Loucy (cell line): ENCODE measurements around the gene PRF1.
A peak's percentile ranks its signal among the peaks of the same experiment; 100 is the strongest.

Source experiments
- H2AFZ ChIP-seq: fragments of 200-600 bp; sonication (generic); 2 replicates; pipeline ENCODE4 v1.6.0; 2016; ENCODE audit warnings: antibody characterized with exemption, mild to moderate bottlenecking, low read length, moderate library complexity
- H3F3A ChIP-seq: fragments of 200-600 bp; 2 replicates; pipeline ENCODE4 v1.6.0; 2016; ENCODE audit warnings: antibody characterized with exemption, low read depth, mild to moderate bottlenecking
- H3K27me3 ChIP-seq: fragments of 200-600 bp; sonication (generic); 2 replicates; pipeline ENCODE4 v1.6.1; 2014; ENCODE audit warnings: low read length, mild to moderate bottlenecking; ENCODE audit not compliant: insufficient read depth, poor library complexity, severe bottlenecking
- H3K36me3 ChIP-seq: fragments of 200-600 bp; sonication (generic); 2 replicates; pipeline ENCODE4 v1.6.1; 2016; ENCODE audit warnings: low read length; ENCODE audit not compliant: insufficient read depth
- H3K4me1 ChIP-seq: fragments of 200-600 bp; sonication (generic); 2 replicates; pipeline ENCODE4 v1.5.1; 2014; ENCODE audit warnings: low read length, mild to moderate bottlenecking; ENCODE audit not compliant: insufficient read depth, poor library complexity, severe bottlenecking
- H3K4me2 ChIP-seq: fragments of 200-600 bp; sonication (generic); 2 replicates; pipeline ENCODE4 v1.6.0; 2014; ENCODE audit warnings: antibody characterized with exemption, low read length, low read depth, mild to moderate bottlenecking; ENCODE audit not compliant: poor library complexity, severe bottlenecking
- H3K4me3 ChIP-seq: fragments of 200-600 bp; sonication (generic); 2 replicates; pipeline ENCODE4 v1.5.1; 2014; ENCODE audit warnings: low read length, mild to moderate bottlenecking, mixed read lengths; ENCODE audit not compliant: poor library complexity, severe bottlenecking
- H3K79me2 ChIP-seq: fragments of 200-600 bp; sonication (generic); 2 replicates; pipeline ENCODE4 v1.6.1; 2014; ENCODE audit warnings: low read length; ENCODE audit not compliant: insufficient read depth
- H3K9ac ChIP-seq: fragments of 200-600 bp; sonication (generic); 2 replicates; pipeline ENCODE4 v1.6.0; 2014; ENCODE audit warnings: mild to moderate bottlenecking, low read depth, low read length, moderate library complexity; ENCODE audit not compliant: poor library complexity, severe bottlenecking
- H3K9me2 ChIP-seq: fragments of 200-600 bp; sonication (generic); replicated peaks from 2 replicates; pipeline ENCODE4 v1.6.1; 2016; ENCODE audit warnings: low read depth, low read length, mixed read lengths
- H3K9me3 ChIP-seq: fragments of 200-600 bp; sonication (generic); 2 replicates; pipeline ENCODE4 v1.6.1; 2014; ENCODE audit warnings: mild to moderate bottlenecking, antibody characterized with exemption, low read length, low read depth; ENCODE audit not compliant: insufficient read depth
- H4K20me1 ChIP-seq: fragments of 200-600 bp; sonication (generic); 2 replicates; pipeline ENCODE4 v1.6.0; 2014; ENCODE audit warnings: antibody characterized with exemption, low read length, mild to moderate bottlenecking; ENCODE audit not compliant: insufficient read depth, poor library complexity, severe bottlenecking
- EZH2phosphoT487 ChIP-seq: fragments of 200-600 bp; IDR thresholded peaks from 2 replicates; pipeline ENCODE4 v1.6.1; 2018; ENCODE audit warnings: antibody characterized with exemption, mild to moderate bottlenecking, moderate library complexity, borderline replicate concordance
- TF ChIP-seq, protein P1 (sequence below): fragments of 200-600 bp; sonication (generic); conservative IDR thresholded peaks from 2 replicates; pipeline ENCODE4 v1.5.1; 2014; ENCODE audit warnings: mild to moderate bottlenecking, antibody characterized with exemption, low read length

Gene PRF1

DNA sequence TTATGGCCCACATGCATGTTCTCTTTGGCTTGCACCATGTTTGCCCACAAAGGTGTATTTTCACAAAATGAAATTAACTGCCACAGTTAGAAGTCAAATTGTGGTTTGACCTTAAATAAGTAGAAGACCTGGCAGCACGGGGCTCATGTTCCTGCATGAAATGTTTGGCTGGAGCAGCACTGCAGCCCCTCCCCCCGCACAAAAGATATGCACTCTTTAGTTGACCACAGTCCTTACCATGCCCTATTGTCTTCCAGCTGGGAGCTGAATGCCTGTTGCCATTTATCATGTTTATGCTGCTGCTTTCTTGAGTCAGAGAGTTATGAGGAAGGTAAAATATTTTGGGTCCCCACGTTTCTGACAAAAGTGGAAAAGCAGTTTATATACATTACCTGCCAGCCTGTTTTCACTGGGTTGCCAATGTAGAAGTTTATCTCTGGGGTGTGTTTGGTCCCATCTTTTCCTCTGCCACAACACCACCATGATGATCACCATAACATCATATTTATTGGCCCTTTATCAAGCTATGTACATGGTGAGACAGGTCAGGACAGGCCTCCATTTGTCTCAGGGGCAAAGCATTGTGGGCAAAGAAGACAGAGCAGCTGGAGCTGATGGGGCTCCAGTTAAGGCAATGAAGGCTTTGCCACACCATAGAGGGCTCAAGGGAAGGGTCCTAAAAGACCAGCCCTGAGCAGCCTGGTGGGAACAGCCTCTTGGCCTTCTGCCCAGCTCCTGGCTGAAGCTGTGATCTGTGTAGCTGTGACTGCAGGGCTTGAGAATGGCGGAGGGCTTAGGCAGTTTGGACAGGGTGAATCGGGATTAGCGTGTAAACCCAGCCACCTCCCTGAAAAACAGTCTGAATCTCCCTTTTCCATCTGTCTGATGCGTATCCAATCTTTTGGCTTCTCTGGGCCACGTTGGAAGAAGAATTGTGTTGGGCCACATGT is 5.4 kb downstream of the PRF1 start:
- H3K27me3 ChIP-seq: no peaks in the 10 kb centered on the region
- H3K9me2 ChIP-seq: no peaks in the 10 kb centered on the region
- H2AFZ ChIP-seq: no peak overlapping the region
- H3K4me2 ChIP-seq: peak overlapping the region; percentile 10
- no peak overlapping the region for H3K4me3 ChIP-seq
- TF ChIP-seq, protein P1, sequence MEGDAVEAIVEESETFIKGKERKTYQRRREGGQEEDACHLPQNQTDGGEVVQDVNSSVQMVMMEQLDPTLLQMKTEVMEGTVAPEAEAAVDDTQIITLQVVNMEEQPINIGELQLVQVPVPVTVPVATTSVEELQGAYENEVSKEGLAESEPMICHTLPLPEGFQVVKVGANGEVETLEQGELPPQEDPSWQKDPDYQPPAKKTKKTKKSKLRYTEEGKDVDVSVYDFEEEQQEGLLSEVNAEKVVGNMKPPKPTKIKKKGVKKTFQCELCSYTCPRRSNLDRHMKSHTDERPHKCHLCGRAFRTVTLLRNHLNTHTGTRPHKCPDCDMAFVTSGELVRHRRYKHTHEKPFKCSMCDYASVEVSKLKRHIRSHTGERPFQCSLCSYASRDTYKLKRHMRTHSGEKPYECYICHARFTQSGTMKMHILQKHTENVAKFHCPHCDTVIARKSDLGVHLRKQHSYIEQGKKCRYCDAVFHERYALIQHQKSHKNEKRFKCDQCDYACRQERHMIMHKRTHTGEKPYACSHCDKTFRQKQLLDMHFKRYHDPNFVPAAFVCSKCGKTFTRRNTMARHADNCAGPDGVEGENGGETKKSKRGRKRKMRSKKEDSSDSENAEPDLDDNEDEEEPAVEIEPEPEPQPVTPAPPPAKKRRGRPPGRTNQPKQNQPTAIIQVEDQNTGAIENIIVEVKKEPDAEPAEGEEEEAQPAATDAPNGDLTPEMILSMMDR: no peak
- no peak for TF ChIP-seq EZH2phosphoT487
- H4K20me1 ChIP-seq: peaks cover 15% of the 10 kb centered on the region
- peaks cover 45% of the 10 kb centered on the region for H3K79me2 ChIP-seq
- H3K9ac ChIP-seq: peak overlapping the region; percentile 35
- no peaks in the 10 kb centered on the region; the same call in 1 of the 2 replicates for H3K36me3 ChIP-seq
- H3K9me3 ChIP-seq: no peaks in the 10 kb centered on the region
- H3K4me1 ChIP-seq: peaks cover 78% of the 10 kb centered on the region
- H3F3A ChIP-seq: no peaks in the 10 kb centered on the region

DNA sequence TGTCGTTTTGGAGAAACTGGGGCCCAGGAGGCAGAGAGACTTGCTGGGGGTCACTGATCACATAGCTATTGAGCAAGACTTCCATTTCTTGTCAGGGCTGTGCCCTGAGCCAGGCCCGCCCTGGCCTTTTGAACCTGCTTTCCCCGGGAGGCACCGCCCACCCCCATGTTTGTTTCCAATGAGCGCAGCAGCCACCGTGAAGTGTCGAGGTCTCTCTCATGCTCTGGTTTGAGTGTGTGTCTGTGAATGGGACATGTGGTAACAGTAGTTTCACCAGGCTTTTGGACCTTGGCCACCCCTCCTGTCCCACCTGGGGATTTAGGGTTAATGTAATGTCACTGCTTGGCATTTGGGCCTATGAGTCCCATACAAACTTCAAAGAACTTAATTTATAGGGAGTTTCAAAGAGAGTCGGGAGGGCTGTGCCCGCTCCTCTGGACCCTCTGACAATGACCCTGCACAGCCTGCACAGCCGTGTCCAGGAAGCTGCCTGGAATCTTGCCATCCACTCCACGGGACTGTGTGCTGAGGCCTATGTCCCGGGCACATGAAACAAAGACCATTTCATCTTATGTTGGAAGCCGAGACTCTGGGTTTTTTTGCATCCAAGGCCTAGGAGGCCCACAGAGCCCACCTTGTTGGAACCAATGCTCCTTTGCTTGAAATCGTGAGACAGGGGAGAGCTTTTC is 6.3 kb downstream of the PRF1 start:
- Histone ChIP-seq H3K27me3 (no peaks in the 10 kb centered on the region), H3F3A (no peaks in the 10 kb centered on the region), H3K9ac (peak overlapping the region; percentile 35), H3K9me2 (no peaks in the 10 kb centered on the region), H4K20me1 (peaks cover 15% of the 10 kb centered on the region), H2AFZ (no peak overlapping the region), H3K36me3 (no peaks in the 10 kb centered on the region; the same call in 1 of the 2 replicates), H3K4me1 (peaks cover 71% of the 10 kb centered on the region), H3K4me2 (peak overlapping the region; percentile 10), H3K79me2 (peaks cover 36% of the 10 kb centered on the region), H3K4me3 (no peak overlapping the region), H3K9me3 (no peaks in the 10 kb centered on the region)
- TF ChIP-seq, protein P1: no peak
- no peak for TF ChIP-seq EZH2phosphoT487

DNA sequence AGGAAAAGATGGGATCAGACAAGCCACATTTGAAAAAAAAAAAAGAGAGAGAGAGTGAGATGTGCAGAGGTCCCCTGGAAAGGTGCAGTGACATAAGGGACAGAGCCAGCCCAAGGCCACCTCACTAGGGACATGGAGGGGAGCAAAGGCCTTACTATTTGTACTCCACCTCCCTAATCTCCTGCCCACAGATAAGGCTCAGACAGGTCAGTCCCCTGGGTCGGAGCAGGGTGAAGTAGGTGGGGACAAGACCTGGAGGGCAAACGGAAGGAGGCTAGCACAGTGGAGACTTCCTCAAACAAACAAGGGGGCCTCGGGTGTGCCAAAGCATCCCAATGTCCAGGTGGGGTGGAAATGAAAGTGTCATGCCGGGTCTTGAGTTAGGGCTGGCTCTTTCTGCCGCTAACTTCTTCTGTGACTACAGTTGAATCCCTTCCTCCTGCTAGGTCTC is 7.0 kb downstream of the PRF1 start:
- Histone ChIP-seq H3K4me1 (peaks cover 65% of the 10 kb centered on the region), H3K4me2 (no peak overlapping the region), H3K9me2 (no peaks in the 10 kb centered on the region), H3K79me2 (peaks cover 29% of the 10 kb centered on the region), H3K9me3 (no peaks in the 10 kb centered on the region), H3K9ac (no peak overlapping the region), H3K36me3 (no peaks in the 10 kb centered on the region; the same call in 1 of the 2 replicates), H3K27me3 (no peaks in the 10 kb centered on the region), H2AFZ (no peak overlapping the region), H3K4me3 (no peak overlapping the region), H4K20me1 (peaks cover 12% of the 10 kb centered on the region), H3F3A (no peaks in the 10 kb centered on the region)
- TF ChIP-seq EZH2phosphoT487: no peak
- TF ChIP-seq, protein P1: no peak
